RWPE2 (cell line): ENCODE results near the gene UQCRHL.
"Not testable (repeated sequence)": the region's sequence is repeated elsewhere in the genome, so short reads cannot be mapped to it uniquely, and the experiment has no call there.

Source experiments
- ATAC-seq: fragments of 200-7000 bp; cut with Tn5 transposase; 3 replicates; pipeline ENCODE4 v1.9.1; 2021; ENCODE audit warnings: low read depth
- DNase-seq: peaks from one replicate; pipeline ENCODE4 v3.0.0-alpha.2; 2020; ENCODE audit warnings: low spot score
- H3K27ac ChIP-seq: fragments of 450-650 bp; 2 replicates; pipeline ENCODE4 v1.5.1; 2017; ENCODE audit warnings: mild to moderate bottlenecking; ENCODE audit not compliant: poor library complexity, severe bottlenecking
- H3K27me3 ChIP-seq: fragments of 250-450 bp; sonication (Bioruptor Pico); 2 replicates; pipeline ENCODE4 v1.5.1; 2021; ENCODE audit warnings: mild to moderate bottlenecking, moderate library complexity; ENCODE audit not compliant: insufficient read depth, poor library complexity, severe bottlenecking
- H3K36me3 ChIP-seq: fragments of 250-450 bp; sonication (Bioruptor Pico); 2 replicates; pipeline ENCODE4 v1.5.1; 2020; ENCODE audit warnings: low read depth, mild to moderate bottlenecking, moderate library complexity
- H3K4me1 ChIP-seq: fragments of 250-450 bp; sonication (Bioruptor Pico); 2 replicates; pipeline ENCODE4 v1.5.1; 2021; ENCODE audit warnings: mild to moderate bottlenecking, moderate library complexity; ENCODE audit not compliant: insufficient read depth, poor library complexity, severe bottlenecking
- H3K4me3 ChIP-seq: fragments of 250-450 bp; sonication (Bioruptor Pico); 2 replicates; pipeline ENCODE4 v1.5.1; 2021; ENCODE audit warnings: mild to moderate bottlenecking, moderate library complexity; ENCODE audit not compliant: severe bottlenecking
- H3K9me3 ChIP-seq: fragments of 250-450 bp; sonication (Bioruptor Pico); 2 replicates; pipeline ENCODE4 v1.5.1; 2021; ENCODE audit warnings: mild to moderate bottlenecking, moderate library complexity; ENCODE audit not compliant: severe bottlenecking
- TF ChIP-seq, protein P1 (sequence below): fragments of 450-650 bp; IDR thresholded peaks from one replicate; pipeline ENCODE4 v1.5.1; 2017; ENCODE audit warnings: mild to moderate bottlenecking, moderate library complexity; ENCODE audit not compliant: poor library complexity, severe bottlenecking

Gene UQCRHL

DNA sequence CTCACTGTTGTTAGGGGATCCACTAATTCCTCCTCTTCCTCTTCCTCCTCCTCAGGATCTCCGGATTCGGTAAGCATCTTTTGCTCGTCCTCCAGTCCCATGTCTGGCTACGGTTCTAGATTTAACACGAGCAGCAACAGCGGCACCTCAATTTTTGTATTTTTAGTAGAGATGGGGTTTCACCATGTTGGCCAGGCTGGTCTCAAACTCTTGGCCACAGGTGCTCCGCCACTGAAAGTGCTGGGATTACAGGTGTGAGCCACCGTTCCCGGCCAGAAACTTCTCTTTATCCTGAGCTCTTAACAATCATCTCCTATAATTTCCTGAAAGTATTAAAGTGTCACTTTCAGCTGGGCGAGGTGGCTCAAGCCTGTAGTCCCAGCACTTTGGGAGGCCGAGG is at the start of gene UQCRHL:
TSS of gene UQCRHL (minus strand) at position 101 of the 400 bp plus-strand sequence. CDS start at position 101, 0 bp downstream.
- not testable (repeated sequence) for ATAC-seq, H3K27ac ChIP-seq, H3K27me3 ChIP-seq, H3K9me3 ChIP-seq, H3K36me3 ChIP-seq, H3K4me3 ChIP-seq, H3K4me1 ChIP-seq
- peak; percentile 10 for DNase-seq

DNA sequence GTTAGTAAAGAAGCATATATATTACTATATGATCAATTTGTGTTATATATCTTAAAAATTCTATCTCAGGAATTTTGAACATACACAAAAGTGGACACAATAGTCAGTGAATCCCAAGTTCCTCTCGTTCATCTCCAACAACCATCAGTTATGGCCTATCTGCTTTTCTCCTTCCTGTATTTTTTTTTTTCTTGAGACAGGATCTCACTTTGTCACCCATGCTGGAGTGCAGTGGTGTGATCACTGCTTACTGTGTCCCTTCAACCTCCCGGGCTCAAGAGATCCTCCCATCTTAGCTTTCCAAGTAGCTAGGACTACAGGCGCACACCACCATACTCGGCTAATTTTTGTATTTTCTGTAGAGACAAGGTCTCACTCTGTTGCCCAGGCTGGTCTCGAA is 49.4 kb upstream of the UQCRHL start:
- Histone ChIP-seq H3K27ac (no peak overlapping the region), H3K27me3 (no peaks in the 10 kb centered on the region), H3K36me3 (peaks cover 35% of the 10 kb centered on the region), H3K9me3 (no peaks in the 10 kb centered on the region), H3K4me1 (peaks cover 11% of the 10 kb centered on the region), H3K4me3 (no peak overlapping the region)
- TF ChIP-seq, protein P1, sequence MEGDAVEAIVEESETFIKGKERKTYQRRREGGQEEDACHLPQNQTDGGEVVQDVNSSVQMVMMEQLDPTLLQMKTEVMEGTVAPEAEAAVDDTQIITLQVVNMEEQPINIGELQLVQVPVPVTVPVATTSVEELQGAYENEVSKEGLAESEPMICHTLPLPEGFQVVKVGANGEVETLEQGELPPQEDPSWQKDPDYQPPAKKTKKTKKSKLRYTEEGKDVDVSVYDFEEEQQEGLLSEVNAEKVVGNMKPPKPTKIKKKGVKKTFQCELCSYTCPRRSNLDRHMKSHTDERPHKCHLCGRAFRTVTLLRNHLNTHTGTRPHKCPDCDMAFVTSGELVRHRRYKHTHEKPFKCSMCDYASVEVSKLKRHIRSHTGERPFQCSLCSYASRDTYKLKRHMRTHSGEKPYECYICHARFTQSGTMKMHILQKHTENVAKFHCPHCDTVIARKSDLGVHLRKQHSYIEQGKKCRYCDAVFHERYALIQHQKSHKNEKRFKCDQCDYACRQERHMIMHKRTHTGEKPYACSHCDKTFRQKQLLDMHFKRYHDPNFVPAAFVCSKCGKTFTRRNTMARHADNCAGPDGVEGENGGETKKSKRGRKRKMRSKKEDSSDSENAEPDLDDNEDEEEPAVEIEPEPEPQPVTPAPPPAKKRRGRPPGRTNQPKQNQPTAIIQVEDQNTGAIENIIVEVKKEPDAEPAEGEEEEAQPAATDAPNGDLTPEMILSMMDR = no peak
- no peak for ATAC-seq
- no peak for DNase-seq

DNA sequence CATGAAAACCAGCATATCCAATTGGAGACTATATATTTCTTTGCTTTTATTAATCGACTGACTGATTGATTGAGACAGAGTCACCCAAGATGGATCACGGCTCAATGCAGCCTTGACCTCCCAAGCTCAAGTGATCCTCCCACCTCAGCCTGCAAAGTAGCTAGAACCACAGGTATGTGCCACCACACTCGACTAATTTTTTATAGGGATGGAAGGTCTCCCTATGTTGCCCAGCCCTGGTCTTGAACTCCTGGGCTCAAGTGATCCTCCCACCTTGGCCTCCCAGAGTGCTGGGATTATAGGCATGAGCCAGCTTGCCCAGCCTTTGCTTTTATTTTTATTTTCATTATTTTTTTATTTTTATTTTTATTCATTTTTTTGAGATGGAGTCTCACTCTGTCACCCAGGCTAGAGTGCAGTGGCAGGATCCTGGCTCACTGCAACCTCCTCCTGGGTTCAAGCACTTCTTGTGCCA is 45.4 kb upstream of the UQCRHL start:
- DNase-seq (no peak), ATAC-seq (no peak)
- TF ChIP-seq, protein P1 = no peak
- Histone ChIP-seq H3K4me3 (no peak overlapping the region), H3K9me3 (no peaks in the 10 kb centered on the region), H3K27ac (no peak overlapping the region), H3K4me1 (peaks cover 27% of the 10 kb centered on the region), H3K36me3 (peaks cover 34% of the 10 kb centered on the region), H3K27me3 (no peaks in the 10 kb centered on the region)

DNA sequence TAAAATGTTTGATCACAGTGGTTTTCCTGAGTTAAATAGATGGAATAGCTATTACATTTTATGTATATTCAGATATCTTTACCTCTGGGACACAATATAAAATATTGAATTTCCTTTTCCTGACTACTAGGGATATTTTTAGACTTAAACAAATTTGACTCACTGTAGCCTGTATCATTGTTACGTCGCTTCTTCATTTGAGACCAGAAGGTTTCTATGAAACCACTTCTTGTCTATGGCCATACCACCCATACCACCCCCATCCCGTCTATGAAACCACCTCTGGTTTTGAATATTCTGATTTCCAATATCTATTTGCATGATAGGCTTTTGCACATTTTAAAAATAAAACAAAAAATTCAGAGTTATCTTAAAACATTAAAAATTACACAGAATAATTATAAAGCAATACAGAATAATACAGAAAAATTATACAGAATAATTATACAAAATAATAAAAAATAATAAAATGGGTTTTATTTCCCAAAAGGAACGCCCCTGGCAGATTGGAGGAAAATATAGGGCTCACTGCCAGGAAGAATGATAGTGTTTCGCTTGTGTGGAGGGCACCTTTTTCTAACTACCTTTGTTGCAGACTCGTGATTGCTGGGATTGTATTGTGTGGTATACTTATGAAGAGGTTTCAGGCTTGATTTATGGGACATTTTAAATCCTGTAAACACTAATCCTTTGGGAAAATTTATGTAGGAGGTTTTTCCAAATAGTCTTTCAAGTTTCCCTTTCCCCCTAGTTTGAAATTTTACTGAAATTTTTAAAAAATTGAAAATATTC is 44.8 kb upstream of the UQCRHL start:
- Histone ChIP-seq H3K4me1 (peaks cover 27% of the 10 kb centered on the region), H3K9me3 (no peaks in the 10 kb centered on the region), H3K4me3 (no peak overlapping the region), H3K27me3 (no peaks in the 10 kb centered on the region), H3K27ac (peak overlapping the region; percentile 91), H3K36me3 (peaks cover 32% of the 10 kb centered on the region)
- DNase-seq (no peak), ATAC-seq (no peak)
- TF ChIP-seq, protein P1 = no peak

DNA sequence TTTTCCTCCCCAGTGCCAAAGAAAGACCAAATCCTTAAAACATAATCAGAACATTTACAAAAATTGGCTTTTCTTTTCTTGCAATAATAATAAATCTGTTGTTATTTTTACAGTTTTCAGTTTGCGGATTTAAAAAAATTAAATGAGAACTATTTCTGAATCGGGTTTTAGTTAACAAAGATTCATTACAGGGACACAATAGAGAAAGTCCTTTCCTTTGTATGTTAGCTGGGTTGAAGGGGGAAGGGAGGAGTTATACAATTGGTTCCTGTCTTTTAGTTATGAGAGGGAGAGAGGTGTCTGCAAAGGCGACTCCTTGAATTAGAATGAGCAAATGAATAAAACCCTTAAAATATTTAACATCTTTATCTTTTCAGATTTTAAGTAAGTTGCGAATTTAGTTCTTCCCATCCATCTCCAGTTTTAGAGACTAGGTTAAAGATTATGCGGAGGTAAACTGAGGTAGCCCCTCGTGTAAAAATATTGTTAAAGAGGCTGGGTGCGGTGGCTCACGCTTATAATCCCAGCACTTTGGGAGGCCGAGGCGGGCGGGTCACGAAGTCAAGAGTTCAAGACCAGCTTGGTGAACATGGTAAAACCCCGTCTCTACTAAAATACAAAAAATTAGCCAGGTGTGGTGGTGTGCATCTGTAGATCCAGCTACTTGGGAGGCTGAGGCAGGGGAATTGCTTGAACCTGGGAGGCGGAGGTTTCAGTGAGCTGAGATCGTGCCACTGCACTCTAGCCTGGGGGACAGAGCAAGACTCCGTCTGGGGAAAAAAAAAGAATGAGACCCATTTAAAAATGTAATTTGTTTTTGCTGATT is 44.0 kb upstream of the UQCRHL start:
- TF ChIP-seq, protein P1 = no peak
- Histone ChIP-seq H3K4me3 (no peak overlapping the region), H3K9me3 (no peaks in the 10 kb centered on the region), H3K4me1 (peaks cover 29% of the 10 kb centered on the region), H3K27me3 (no peaks in the 10 kb centered on the region), H3K36me3 (peaks cover 31% of the 10 kb centered on the region), H3K27ac (peak overlapping the region; percentile 91)
- ATAC-seq = no peak
- DNase-seq = no peak
